Ectodermal cell (in vitro differentiated cells): ENCODE measurements around the gene RETN.

Experiments
- H3K27ac ChIP-seq: 2 replicates; pipeline ENCODE4 v1.7.0; 2013; ENCODE audit warnings: mild to moderate bottlenecking, low read depth, low read length; ENCODE audit not compliant: insufficient read depth, poor library complexity, severe bottlenecking
- H3K27me3 ChIP-seq: 2 replicates; pipeline ENCODE4 v1.7.0; 2013; ENCODE audit warnings: mild to moderate bottlenecking, low read length; ENCODE audit not compliant: insufficient read depth, control insufficient read depth, poor library complexity, severe bottlenecking
- H3K36me3 ChIP-seq: one replicate; pipeline ENCODE4 v1.7.0; 2013; ENCODE audit warnings: low read length; ENCODE audit not compliant: control insufficient read depth, insufficient read depth
- H3K4me1 ChIP-seq: one replicate; pipeline ENCODE4 v1.7.0; 2013; ENCODE audit warnings: low read length; ENCODE audit not compliant: control insufficient read depth, insufficient read depth
- H3K4me3 ChIP-seq: 2 replicates; pipeline ENCODE4 v1.7.0; 2013; ENCODE audit warnings: low read depth, low read length, control low read depth; ENCODE audit not compliant: insufficient read depth
- H3K9me3 ChIP-seq: 2 replicates; pipeline ENCODE4 v1.7.0; 2013; ENCODE audit warnings: mild to moderate bottlenecking, low read length, moderate library complexity; ENCODE audit not compliant: control insufficient read depth
- WGBS, 2 experiments: methylation state at CpG; one replicate each; pipeline ENCODE4 v1.1.7; 2013; ENCODE audit warnings: missing lambda C conversion rate in 2 of 2; 5-methylcytosine and 5-hydroxymethylcytosine counted together

The RETN gene

DNA sequence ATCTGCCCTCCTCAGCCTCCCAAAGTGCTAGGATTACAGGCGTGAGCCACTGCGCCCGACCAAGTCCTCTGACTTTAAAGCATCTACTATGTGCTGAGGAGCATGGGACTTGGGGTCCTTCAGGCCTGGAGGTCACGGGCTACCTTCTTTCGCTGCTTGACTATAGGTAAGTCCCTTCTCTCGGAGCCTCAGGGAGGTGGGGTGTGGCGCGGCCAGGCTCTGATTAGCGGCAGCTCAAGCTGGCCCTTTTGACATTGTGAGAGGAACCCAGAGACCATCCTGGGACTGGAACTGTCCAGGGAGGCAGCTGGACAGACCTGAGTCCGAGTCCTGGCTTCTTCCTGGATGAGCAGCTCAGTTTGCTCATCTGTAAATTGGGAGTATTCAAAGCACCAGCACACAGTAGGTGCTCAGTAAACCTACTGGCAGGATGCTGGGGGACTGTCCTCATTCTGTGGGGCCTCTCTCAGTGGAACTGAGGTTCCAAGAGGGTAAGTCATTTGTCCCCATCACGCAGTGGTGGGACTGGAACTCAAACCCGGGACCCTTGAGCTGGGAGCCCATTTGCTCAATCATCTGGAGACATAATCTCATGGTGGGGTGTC is 32.3 kb downstream of the RETN start:
- no peaks in the 10 kb centered on the region for H3K4me1 ChIP-seq
- peaks cover 9% of the 10 kb centered on the region for H3K27me3 ChIP-seq
- WGBS, 2 experiments = 88 to 90% methylated on average over 12 of the region's 12 CpGs
- no peaks in the 10 kb centered on the region for H3K36me3 ChIP-seq
- H3K4me3 ChIP-seq = no peak overlapping the region
- no peak overlapping the region for H3K27ac ChIP-seq
- no peaks in the 10 kb centered on the region for H3K9me3 ChIP-seq

DNA sequence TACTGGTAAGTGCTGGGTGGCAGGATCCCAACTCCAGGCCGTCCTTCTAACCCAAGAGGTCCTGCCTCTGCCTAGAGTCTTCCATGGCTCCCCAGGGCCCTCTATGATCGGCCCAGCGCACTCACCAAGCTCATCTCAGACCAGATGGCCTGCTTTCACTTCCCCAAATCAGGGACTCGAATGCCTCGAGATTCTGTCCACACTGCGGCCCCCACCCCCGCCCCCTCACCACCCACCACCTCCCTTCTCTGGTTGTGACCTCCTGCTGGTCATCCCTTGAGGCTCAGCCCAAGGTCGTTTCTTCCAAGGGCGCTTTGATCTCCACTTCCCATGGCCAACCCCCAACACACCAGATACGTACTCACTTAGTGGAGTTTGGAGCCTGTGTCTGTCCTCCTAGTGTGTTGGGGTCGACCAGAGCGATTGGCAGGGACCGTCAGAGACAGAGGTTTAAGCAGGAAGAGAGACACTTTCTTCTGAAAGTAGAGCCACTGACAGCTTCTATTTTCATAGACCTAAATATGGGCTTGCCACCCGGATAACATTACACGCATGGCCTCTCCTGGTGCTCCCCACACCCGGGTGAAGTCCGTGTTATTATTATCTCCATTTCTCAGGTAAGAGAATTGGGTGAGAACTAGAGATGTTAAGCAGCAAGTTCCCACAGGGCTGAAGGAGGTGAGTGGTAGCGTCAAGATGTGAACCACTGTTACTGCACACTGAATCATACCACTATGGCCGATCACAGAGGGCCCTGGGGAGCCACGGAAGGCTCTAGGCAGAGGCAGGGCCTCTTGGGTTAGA is 33.0 kb downstream of the RETN start, which contains the start of gene FCER2:
Gene FCER2, minus strand, starts transcription at position 478 of the 804 bp plus-strand sequence. CDS start 2,371 bp downstream, outside the sequence.
- Histone ChIP-seq H3K36me3 (no peaks in the 10 kb centered on the region), H3K9me3 (no peaks in the 10 kb centered on the region), H3K4me1 (no peaks in the 10 kb centered on the region), H3K27me3 (peaks cover 9% of the 10 kb centered on the region), H3K4me3 (no peak within 1 kb of the TSS), H3K27ac (no peak within 1 kb of the TSS)
- WGBS, 2 experiments = 70 to 71% methylated on average over 19 to 20 of the region's 20 CpGs

DNA sequence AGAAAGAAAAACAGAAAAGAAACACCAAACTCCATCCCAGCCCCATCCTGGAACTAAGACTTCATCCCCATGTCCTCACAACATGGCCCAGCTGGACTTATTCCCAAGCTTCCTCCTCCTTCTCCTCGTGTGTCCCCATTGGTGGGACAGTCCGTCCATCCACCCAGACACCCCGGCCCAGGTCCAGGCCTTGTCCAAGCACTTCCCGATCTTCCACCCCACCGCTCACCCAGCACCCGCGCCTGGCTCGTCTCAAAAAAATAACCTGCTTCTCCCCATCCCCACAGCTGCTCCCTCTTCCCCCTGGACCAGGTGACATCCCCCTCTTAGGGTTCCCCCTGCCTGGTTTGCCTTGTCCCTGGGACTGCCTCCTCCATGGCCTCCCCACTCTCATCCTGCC is 34.5 kb downstream of the RETN start:
- 78 to 80% methylated on average over 8 of the region's 8 CpGs for WGBS, 2 experiments
- Histone ChIP-seq H3K4me3 (no peak overlapping the region), H3K36me3 (no peaks in the 10 kb centered on the region), H3K27me3 (peaks cover 4% of the 10 kb centered on the region), H3K27ac (no peak overlapping the region), H3K9me3 (no peaks in the 10 kb centered on the region), H3K4me1 (no peaks in the 10 kb centered on the region)

DNA sequence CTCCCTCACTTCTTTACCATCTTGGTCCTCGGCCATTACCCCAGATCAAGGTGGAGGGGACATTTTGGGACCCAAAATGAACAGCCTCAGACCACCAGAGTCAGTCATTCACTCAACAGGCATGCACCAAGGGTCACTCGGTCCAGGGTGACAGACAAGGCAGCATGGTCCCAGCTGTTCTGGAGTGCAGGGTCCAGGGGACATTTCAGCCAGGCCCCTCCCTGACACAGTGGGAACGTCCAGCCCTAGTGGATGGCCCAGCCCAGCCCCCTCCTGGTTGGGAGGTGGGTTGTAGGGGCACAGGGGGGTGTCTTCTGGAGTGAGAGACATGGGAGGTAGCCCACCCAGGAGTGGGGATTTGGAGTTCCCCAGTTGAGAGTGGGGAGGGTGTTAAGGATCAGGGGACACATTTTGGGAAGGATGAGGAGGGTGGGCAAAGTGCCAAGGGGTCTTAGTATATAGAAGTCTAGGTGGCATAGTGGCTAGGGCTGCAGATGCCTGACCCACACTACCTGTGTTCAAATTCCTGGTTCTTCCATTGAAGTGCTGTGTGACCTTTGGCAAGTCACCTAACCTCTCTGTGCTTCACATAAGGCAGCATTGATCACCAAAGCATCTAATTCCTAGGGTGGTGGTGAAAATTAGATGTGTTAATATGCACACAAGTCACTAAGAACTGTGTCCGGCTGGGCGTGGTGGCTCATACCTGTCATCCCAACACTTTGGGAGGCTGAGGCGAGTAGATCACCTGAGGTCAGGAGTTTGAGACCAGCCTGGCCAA is 35.6 kb downstream of the RETN start:
- WGBS, 2 experiments = 84 to 85% methylated on average over 6 of the region's 6 CpGs
- Histone ChIP-seq H3K36me3 (no peaks in the 10 kb centered on the region), H3K4me1 (no peaks in the 10 kb centered on the region), H3K4me3 (no peak overlapping the region), H3K27me3 (no peaks in the 10 kb centered on the region), H3K9me3 (no peaks in the 10 kb centered on the region), H3K27ac (no peak overlapping the region)

DNA sequence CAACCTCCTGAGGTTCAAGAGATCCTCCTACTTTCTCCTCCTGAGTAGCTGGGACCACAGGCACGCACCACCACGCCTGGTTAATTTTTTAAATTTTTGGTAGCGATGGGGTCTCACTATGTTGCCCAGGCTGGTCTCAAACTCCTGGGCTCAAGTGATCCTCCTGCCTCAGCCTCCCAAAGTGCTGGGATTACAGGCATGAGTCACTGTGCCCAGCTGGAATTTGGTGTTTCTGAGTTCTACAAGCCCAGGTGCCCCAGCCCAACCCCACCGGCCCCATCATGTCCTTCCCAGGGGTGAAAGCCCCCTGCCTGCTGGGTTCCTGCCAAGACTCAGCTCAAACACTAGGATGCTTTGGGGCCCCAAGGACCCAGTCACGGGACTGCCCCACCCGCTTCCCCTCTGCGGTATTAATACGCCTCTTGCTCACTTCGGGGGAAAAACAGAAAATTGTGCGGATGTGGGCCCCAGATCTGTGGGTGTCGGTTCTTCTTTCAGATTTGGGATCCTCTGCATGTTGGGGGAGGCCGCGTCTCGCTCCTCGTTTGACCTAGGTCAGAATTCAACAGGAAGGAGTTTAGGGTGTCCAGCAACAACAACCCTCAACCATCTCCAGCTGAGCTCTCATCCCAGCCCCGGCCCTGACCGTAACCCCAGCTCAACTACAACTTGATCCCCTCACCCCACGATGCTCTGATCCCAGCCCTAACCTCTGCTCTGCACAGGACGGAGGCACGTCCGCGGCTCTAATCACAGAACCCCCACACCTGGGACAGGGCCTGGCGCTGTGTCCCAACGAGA is 36.7 kb downstream of the RETN start:
- Histone ChIP-seq H3K4me1 (no peaks in the 10 kb centered on the region), H3K4me3 (no peak overlapping the region), H3K27ac (no peak overlapping the region), H3K36me3 (no peaks in the 10 kb centered on the region), H3K9me3 (no peaks in the 10 kb centered on the region), H3K27me3 (no peaks in the 10 kb centered on the region)
- 87% methylated on average over 24 of the region's 24 CpGs for WGBS, 2 experiments

DNA sequence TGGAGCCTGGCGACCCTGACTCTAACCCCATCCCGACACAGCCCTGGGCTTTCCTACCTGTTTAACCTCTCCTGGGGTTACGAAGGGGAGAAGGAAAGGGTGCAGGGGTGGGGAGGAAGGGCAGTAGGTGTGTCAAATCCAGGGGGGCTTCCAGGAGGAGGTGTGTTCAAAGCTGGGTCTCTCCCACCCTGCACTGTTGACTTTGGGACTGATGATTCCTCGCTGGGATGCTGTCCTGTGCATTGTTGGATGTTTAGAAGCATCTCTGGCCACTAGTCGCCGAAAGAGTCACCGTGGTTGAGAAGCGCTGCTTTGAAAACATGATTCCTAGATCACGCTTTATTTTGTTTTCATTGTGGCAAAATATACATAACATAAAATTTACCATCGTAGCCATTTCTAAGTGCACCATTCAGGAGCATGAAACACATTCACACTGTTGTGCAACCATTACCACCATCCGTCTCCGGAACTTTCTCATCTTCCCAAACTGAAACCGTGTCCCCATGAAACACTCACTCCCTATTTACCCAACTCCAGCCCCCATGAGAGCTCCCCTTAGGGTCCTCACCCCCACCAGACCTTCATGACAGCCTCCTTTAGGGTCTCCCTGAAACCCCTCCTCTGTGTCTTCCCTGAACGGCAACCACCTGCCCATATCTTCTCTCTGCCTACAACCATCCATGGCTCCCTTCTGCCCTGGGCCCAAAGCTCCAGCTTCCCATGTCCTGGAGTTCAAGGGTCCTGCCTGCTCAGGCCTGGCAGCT is 37.5 kb downstream of the RETN start:
- no peaks in the 10 kb centered on the region for H3K9me3 ChIP-seq
- H3K27me3 ChIP-seq = no peaks in the 10 kb centered on the region
- no peaks in the 10 kb centered on the region for H3K4me1 ChIP-seq
- 88% methylated on average over 14 of the region's 14 CpGs for WGBS, 2 experiments
- no peaks in the 10 kb centered on the region for H3K36me3 ChIP-seq
- H3K4me3 ChIP-seq = no peak overlapping the region
- no peak overlapping the region for H3K27ac ChIP-seq

DNA sequence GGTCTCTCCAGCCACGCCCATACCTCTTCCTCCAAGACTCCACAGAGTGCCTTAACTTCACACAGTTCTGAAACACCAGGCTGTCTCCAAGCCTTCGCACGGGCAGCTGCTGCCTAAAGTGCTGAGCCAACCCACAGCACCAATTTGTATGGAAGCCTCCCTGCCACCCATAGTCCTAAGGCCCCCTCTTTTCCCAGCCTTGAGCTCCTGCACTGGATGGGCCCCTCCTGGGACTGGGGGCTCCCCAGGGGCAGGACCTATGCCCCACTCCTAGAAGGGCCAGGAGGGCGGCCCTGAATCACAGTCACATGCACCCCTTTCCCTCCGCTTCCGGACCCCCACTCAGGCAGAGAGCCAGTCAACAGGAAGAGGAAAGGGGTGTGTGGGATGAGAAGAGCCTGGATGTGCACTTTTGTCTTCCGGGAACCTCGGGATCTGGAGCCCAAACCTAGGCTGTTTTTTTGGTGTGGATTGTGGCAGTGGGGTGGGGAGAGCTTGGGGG is 38.2 kb downstream of the RETN start:
- WGBS, 2 experiments = 81 to 84% methylated on average over 8 of the region's 8 CpGs
- Histone ChIP-seq H3K27me3 (no peaks in the 10 kb centered on the region), H3K9me3 (no peaks in the 10 kb centered on the region), H3K4me1 (no peaks in the 10 kb centered on the region), H3K27ac (no peak overlapping the region), H3K4me3 (no peak overlapping the region), H3K36me3 (no peaks in the 10 kb centered on the region)

DNA sequence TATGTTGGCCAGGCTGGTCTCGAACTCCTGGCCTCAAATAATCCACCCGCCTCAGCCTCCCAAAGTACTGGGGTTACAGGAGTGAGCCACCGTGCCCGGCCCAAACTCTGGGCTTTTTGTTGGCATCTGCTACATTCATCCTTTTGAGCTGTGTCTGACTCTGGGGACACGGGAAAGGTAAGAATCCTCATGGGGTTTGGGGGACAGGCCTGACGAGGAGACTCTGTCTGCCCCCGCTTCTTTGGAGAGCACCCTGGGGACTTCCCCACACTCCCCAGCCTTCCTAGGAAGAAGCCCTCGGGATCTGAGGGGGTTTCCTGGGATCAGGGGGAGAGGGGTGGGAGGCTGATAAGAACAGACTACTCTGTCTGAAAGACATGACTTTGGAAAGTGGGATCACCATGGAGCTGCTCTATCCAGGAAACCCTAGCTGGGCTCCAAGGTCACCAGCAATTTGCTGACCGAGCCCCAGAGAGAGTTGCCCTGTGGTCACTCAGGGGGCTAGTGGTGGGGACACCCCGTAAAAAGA is 41.1 kb downstream of the RETN start:
- no peaks in the 10 kb centered on the region for H3K4me1 ChIP-seq
- no peaks in the 10 kb centered on the region for H3K36me3 ChIP-seq
- no peaks in the 10 kb centered on the region for H3K9me3 ChIP-seq
- H3K27me3 ChIP-seq = no peaks in the 10 kb centered on the region
- H3K4me3 ChIP-seq = no peak overlapping the region
- H3K27ac ChIP-seq = no peak overlapping the region
- 81 to 87% methylated on average over 10 of the region's 10 CpGs for WGBS, 2 experiments

DNA sequence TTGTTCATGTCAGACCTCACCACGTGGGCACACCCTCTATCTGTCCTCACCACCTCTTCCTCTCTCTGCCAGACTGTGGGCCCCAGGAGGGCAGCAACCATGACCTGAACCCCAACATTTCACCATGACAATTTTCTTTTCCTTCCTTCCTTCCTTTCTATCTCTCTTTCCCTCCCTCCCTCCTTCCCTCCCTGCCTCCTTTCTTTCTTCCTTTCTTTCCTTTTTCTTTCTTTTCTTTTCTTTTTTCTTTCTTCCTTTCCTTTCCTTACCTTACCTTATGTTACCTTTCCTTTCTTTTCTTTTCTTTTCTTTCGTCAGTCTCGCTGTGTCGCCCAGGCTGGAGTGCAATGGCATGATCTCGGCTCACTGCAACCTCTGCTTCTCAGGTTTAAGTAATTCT is 41.8 kb downstream of the RETN start:
- no peaks in the 10 kb centered on the region for H3K4me1 ChIP-seq
- H3K4me3 ChIP-seq = no peak overlapping the region
- no peaks in the 10 kb centered on the region for H3K36me3 ChIP-seq
- H3K27ac ChIP-seq = no peak overlapping the region
- 79 to 81% methylated on average over 5 of the region's 5 CpGs for WGBS, 2 experiments
- no peaks in the 10 kb centered on the region for H3K9me3 ChIP-seq
- no peaks in the 10 kb centered on the region for H3K27me3 ChIP-seq
